C4-2B (cell line): Measurements from ENCODE around the gene KCNIP1.

ENCODE experiments used
- H3K27ac ChIP-seq: fragments of 450-650 bp; 2 replicates; pipeline ENCODE4 v1.5.1; 2017
- ZFX ChIP-seq: fragments of 450-650 bp; IDR thresholded peaks from 2 replicates; pipeline ENCODE4 v1.6.1; 2017
- TF ChIP-seq, protein P1 (sequence below): fragments of 450-650 bp; conservative IDR thresholded peaks from 2 replicates; pipeline ENCODE4 v1.5.1; 2017; ENCODE audit warnings: mild to moderate bottlenecking

Gene KCNIP1

DNA sequence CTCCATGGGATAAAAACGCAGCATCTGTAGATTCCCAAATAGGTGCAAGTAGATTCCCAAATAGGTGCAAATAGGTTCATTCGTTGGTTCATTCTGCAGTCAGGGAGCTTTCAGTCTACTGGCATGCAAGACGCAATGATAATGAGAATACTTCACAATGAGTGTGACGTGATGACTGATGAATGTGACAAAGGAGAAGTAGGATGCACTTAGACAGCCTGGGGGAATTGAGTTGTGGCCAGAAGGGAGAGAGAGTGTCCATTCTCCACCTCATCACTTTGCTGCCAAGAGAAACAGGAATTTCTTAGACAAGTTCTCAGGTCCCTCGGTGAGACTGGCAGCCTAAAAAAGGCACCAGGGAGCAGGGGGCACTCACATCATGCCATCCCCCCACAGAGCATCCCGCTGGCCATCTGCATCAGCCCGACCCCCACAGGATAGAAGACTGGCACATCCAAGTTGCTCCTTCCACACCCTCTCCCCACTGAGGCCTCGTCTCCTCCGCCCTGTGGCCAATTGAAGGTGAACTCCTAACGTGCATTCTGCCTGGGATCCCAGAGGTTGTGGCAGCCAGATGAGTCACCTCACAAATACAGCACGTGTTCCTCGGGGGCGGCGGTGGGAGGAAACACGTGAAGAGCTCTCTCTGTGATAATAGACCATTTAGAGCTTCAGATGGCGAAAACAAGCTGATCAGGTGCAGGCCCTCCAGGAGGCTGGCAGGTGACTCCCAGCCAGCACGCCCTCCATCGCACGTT is 19.9 kb upstream of the KCNIP1 start:
- no peak overlapping the region for H3K27ac ChIP-seq
- TF ChIP-seq ZFX = no peak
- TF ChIP-seq, protein P1, sequence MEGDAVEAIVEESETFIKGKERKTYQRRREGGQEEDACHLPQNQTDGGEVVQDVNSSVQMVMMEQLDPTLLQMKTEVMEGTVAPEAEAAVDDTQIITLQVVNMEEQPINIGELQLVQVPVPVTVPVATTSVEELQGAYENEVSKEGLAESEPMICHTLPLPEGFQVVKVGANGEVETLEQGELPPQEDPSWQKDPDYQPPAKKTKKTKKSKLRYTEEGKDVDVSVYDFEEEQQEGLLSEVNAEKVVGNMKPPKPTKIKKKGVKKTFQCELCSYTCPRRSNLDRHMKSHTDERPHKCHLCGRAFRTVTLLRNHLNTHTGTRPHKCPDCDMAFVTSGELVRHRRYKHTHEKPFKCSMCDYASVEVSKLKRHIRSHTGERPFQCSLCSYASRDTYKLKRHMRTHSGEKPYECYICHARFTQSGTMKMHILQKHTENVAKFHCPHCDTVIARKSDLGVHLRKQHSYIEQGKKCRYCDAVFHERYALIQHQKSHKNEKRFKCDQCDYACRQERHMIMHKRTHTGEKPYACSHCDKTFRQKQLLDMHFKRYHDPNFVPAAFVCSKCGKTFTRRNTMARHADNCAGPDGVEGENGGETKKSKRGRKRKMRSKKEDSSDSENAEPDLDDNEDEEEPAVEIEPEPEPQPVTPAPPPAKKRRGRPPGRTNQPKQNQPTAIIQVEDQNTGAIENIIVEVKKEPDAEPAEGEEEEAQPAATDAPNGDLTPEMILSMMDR = no peak

DNA sequence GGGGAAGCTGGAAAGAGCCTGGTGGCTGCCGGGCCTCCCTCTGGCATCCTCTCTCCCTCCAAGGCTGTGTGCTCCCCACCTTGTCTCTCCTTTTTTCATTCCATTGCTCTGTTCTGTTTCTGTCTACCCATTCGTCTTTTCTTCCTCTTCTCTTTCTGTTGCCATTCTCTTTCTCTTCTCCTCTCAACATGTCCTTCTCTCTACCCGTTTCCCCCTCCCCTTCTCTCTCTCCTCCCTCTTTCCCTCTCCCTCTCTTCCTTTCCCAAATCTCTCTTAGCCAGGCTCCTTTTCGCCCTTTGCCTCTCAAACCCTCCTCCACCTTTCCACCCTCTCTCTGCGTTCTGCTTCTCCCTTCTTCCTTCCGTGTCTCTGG is 19.4 kb upstream of the KCNIP1 start:
- H3K27ac ChIP-seq = no peak overlapping the region
- TF ChIP-seq, protein P1 = no peak
- no peak for TF ChIP-seq ZFX

DNA sequence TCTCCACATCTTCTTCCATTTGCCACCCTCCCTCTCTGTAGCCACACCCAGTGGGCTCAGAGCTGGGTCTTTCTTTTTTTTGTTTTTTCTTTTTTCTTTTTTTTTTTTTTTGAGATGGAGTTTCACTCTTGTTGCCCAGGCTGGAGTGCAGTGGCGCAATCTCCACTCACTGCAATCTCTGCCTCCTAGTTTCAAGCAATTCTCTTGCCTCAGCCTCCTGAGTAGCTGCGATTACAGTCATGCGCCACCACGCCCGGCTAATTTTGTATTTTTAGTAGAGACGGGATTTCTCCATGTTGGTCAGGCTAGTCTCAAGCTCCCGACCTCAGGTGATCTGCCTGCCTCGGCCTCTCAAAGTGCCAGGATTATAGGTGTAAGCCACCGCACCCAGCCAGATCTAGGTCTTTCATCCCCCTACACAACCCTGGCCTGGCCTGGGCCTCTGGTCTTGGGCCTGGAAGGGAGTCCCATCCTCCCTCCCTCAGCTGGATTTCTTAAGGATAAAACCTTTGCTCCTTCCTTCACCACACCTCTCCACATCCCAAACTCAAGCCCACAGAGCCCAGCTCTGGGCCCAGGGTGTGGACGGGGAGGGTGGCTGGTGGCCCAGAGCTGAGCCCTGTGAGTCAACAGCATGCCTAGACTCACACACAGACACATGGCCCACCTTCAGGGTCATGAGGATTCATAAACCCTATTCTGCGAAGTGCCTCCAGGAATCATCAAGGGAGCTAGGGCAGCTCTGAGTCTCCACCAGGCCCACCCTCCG is 18.8 kb upstream of the KCNIP1 start:
- H3K27ac ChIP-seq = no peak overlapping the region
- TF ChIP-seq ZFX = no peak
- TF ChIP-seq, protein P1 = no peak

DNA sequence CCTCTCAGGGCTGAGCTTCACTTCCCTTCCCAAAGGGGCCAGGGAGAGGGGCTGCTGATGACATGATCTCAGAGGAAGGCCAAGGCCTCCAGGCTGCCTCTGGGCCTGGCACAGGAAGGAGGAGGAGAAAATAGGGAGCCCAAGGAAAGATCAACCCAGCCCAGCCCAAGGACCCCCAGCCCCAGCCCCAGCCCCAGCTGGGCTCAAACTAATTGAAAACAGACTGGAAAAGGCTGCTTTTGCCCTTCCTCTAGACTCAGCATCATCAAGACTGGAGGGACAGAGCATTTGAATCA is 18.3 kb upstream of the KCNIP1 start:
- H3K27ac ChIP-seq = no peak overlapping the region
- TF ChIP-seq, protein P1 = no peak
- no peak for TF ChIP-seq ZFX

DNA sequence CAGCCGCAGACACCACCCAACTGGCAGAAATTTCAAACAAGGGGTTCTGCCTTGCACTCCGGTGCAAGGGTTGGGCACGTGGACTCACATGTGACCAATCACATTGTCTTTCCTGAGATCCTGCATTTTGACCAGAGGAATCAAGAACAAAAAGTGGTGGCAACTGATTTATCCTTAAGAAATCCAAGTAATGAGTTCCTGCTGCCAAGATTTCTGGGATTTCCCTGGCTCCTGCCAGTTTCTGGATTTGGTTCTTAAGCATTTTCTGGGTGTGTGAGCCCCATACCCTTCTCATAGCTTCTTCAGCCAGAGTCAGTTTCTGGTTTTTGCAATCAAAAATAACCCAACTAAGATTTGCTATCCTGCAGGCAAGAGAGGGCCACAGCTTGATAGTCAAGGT is 17.4 kb upstream of the KCNIP1 start:
- no peak overlapping the region for H3K27ac ChIP-seq
- TF ChIP-seq, protein P1 = no peak
- TF ChIP-seq ZFX = no peak

DNA sequence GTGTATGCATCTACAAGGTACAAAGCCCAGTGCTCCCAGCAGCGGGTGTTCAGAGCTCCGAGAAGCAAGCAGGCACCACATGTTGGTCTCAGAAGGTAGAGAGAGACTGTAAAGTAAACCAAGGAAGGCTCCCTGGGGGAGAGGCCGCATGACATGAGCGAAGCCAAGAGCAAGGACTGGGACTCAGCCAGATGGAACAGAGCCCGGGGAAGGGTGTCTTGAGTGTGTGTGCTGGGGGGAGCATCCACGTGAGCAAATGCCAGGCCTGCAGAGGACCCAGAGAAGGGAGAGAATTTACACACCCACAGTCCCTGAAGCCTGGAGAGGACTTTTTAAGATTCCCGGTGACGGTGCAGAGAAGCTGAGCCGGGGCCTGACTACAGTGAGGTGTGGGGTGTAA is 15.2 kb upstream of the KCNIP1 start:
- no peak overlapping the region for H3K27ac ChIP-seq
- TF ChIP-seq ZFX = no peak
- TF ChIP-seq, protein P1 = no peak

DNA sequence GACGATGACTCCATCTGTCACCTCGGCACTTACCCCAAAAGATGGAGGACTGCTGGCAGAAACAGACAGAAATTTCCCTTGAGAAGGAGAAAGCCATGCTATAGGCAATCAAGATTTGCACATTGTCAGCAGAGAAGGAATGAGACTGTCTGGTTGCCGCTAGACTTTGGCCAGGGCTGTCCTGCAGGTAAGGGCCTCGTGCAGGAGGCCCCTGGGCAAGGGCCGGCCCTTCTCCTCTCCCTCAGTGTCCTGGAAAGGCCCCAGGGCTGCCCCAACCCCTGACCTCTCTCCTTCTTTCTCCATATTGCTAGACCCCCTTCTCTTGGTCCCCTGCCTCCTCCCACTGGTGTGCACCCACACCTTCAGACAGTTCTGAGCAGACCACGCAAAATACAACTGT is 14.6 kb upstream of the KCNIP1 start:
- TF ChIP-seq, protein P1 = no peak
- TF ChIP-seq ZFX = no peak
- no peak overlapping the region for H3K27ac ChIP-seq
